Adrenal gland (tissue), 5 donors: Measurements from ENCODE around the gene KBTBD6.
"Not testable (repeated sequence)": the region's sequence is repeated elsewhere in the genome, so short reads cannot be mapped to it uniquely, and the experiment has no call there.

Experiments used
- CTCF ChIP-seq, 6 experiments: fragments of 450-650 bp in 4 of 6; fragments of 200-600 bp in 2 of 6; sonication (generic) in 1 of 6; IDR thresholded peaks; 1 replicate in 5 of 6; 2 replicates in 1 of 6; pipeline versions ENCODE4 v1.5.1 to v1.8.0; 2016 to 2021; ENCODE audit warnings: antibody characterized with exemption in 6 of 6, mild to moderate bottlenecking in 2 of 6, moderate library complexity in 1 of 6
- POLR2A ChIP-seq, 2 donors: fragments of 450-650 bp; IDR thresholded peaks; one replicate each; pipeline ENCODE4 v1.6.1; 2017; ENCODE audit warnings: antibody characterized with exemption in 2 of 2, mild to moderate bottlenecking in 2 of 2, moderate library complexity in 1 of 2
- donor health status: DM: no; HTN: no; CAD: no.

- TF ChIP-seq CTCF, POLR2A (IDR thresholded peaks at IDR 0.05): not testable (repeated sequence)
These were observed 1.4 kb downstream of the KBTBD6 start for GRCh38 chr13:41131189-41131588.
